GM23338 (cell line): ENCODE data around the gene STX1A. TPM values are rescaled to one million over a fixed set of nuclear protein-coding genes. Genes with fewer than 3 reads are reported as not detected.

Experiments
- ATAC-seq: fragments of 200-7000 bp; cut with Tn5 transposase; 3 replicates; pipeline ENCODE4 v1.9.1; 2020
- DNase-seq: peaks from one replicate; pipeline ENCODE4 v3.0.0-alpha.2; 2015; ENCODE audit warnings: low spot score
- H2AFZ ChIP-seq: fragments of 200-600 bp; sonication (generic); 2 replicates; pipeline ENCODE4 v1.8.0; 2016; ENCODE audit warnings: antibody characterized with exemption, mild to moderate bottlenecking, moderate library complexity
- H3F3A ChIP-seq: fragments of 200-600 bp; sonication (generic); replicated peaks from 2 replicates; pipeline ENCODE4 v1.8.0; 2017; ENCODE audit warnings: antibody characterized with exemption, mixed run types, low read depth
- H3K27ac ChIP-seq: fragments of 200-600 bp; sonication (generic); 2 replicates; pipeline ENCODE4 v1.6.1; 2016; ENCODE audit warnings: low read depth
- H3K27me3 ChIP-seq: fragments of 200-600 bp; sonication (generic); 2 replicates; pipeline ENCODE4 v1.8.0; 2016; ENCODE audit warnings: mild to moderate bottlenecking, mixed run types, moderate library complexity; ENCODE audit not compliant: insufficient read depth
- H3K36me3 ChIP-seq: fragments of 200-600 bp; sonication (generic); 2 replicates; pipeline ENCODE4 v1.8.0; 2016; ENCODE audit warnings: mild to moderate bottlenecking; ENCODE audit not compliant: insufficient read depth
- H3K4me1 ChIP-seq: fragments of 200-600 bp; sonication (generic); 2 replicates; pipeline ENCODE4 v1.8.0; 2016; ENCODE audit warnings: mild to moderate bottlenecking, moderate library complexity; ENCODE audit not compliant: insufficient read depth
- H3K4me2 ChIP-seq: fragments of 200-600 bp; sonication (generic); 2 replicates; pipeline ENCODE4 v1.7.1; 2017; ENCODE audit warnings: mixed run types
- H3K4me3 ChIP-seq: fragments of 200-600 bp; sonication (generic); 2 replicates; pipeline ENCODE4 v1.6.1; 2016; ENCODE audit warnings: mixed run types
- H3K79me2 ChIP-seq: fragments of 200-600 bp; sonication (generic); replicated peaks from 2 replicates; pipeline ENCODE4 v1.8.0; 2017; ENCODE audit warnings: mild to moderate bottlenecking; ENCODE audit not compliant: insufficient read depth
- H3K9me2 ChIP-seq: fragments of 200-600 bp; sonication (generic); 2 replicates; pipeline ENCODE4 v1.8.0; 2017; ENCODE audit not compliant: insufficient read depth
- H4K20me1 ChIP-seq: fragments of 200-600 bp; sonication (generic); replicated peaks from 2 replicates; pipeline ENCODE4 v1.8.0; 2017; ENCODE audit warnings: mild to moderate bottlenecking; ENCODE audit not compliant: insufficient read depth
- H3K27ac Mint-ChIP-seq: 2 replicates; pipeline ENCODE4 v1.8.0; 2020; ENCODE audit warnings: inconsistent platforms, mild to moderate bottlenecking, moderate library complexity, mixed read lengths
- H3K27me3 Mint-ChIP-seq: 3 replicates; pipeline ENCODE4 v1.8.0; 2022; ENCODE audit warnings: low read depth, mild to moderate bottlenecking, moderate library complexity, mixed read lengths, inconsistent platforms; ENCODE audit not compliant: insufficient read depth, poor library complexity
- H3K36me3 Mint-ChIP-seq: 3 replicates; pipeline ENCODE4 v1.8.0; 2021; ENCODE audit warnings: low read depth, mild to moderate bottlenecking, inconsistent platforms, moderate library complexity, mixed read lengths
- H3K4me1 Mint-ChIP-seq: 3 replicates; pipeline ENCODE4 v1.8.0; 2020; ENCODE audit warnings: mild to moderate bottlenecking, inconsistent platforms, mixed read lengths
- H3K4me3 Mint-ChIP-seq: 3 replicates; pipeline ENCODE4 v1.8.0; 2021; ENCODE audit warnings: moderate library complexity, mild to moderate bottlenecking, inconsistent platforms, mixed read lengths
- H3K9me3 Mint-ChIP-seq: 3 replicates; pipeline ENCODE4 v1.8.0; 2020; ENCODE audit warnings: moderate library complexity, mild to moderate bottlenecking, inconsistent platforms, mixed read lengths
- CREB1 ChIP-seq: fragments of 250-450 bp; sonication (Bioruptor Pico); IDR thresholded peaks from 2 replicates; pipeline ENCODE4 v1.5.0; 2020; ENCODE audit warnings: low read depth, mild to moderate bottlenecking, moderate library complexity
- CTCF ChIP-seq, 2 experiments: fragments of 200-600 bp in 1 of 2; sonication (generic) in 1 of 2; conservative IDR thresholded peaks; 2 replicates each; pipeline versions ENCODE4 v1.5.1 to v1.6.1; 2016 to 2017; ENCODE audit warnings: antibody characterized with exemption in 2 of 2, low read depth in 2 of 2, mild to moderate bottlenecking in 2 of 2, moderate library complexity in 1 of 2
- ETS1 ChIP-seq: IDR thresholded peaks from 2 replicates; pipeline ENCODE4 v1.6.1; 2016; ENCODE audit warnings: antibody characterized with exemption
- EZH2 ChIP-seq: fragments of 200-600 bp; sonication (generic); IDR thresholded peaks from one replicate; pipeline ENCODE4 v1.8.0; 2017; ENCODE audit warnings: antibody characterized with exemption, mild to moderate bottlenecking, low read depth; ENCODE audit not compliant: unreplicated experiment
- EZH2phosphoT487 ChIP-seq: fragments of 200-600 bp; sonication (generic); IDR thresholded peaks from one replicate; pipeline ENCODE4 v1.8.1; 2018; ENCODE audit warnings: antibody characterized with exemption; ENCODE audit not compliant: unreplicated experiment
- JUNB ChIP-seq: IDR thresholded peaks from one replicate; pipeline ENCODE4 v1.6.1; 2016; ENCODE audit warnings: antibody characterized with exemption; ENCODE audit not compliant: unreplicated experiment
- NANOG ChIP-seq: IDR thresholded peaks from 2 replicates; pipeline ENCODE4 v1.6.1; 2016; ENCODE audit warnings: antibody characterized with exemption, borderline replicate concordance
- POLR2AphosphoS5 ChIP-seq: IDR thresholded peaks from 2 replicates; pipeline ENCODE4 v1.6.1; 2016; ENCODE audit warnings: antibody characterized with exemption, low read depth
- STAT1 ChIP-seq: IDR thresholded peaks from one replicate; pipeline ENCODE4 v1.6.1; 2016; ENCODE audit warnings: antibody characterized with exemption; ENCODE audit not compliant: unreplicated experiment
- ZNF114 ChIP-seq: fragments of 250-450 bp; sonication (Bioruptor Pico); IDR thresholded peaks from 2 replicates; pipeline ENCODE4 v1.5.0; 2020; ENCODE audit warnings: mild to moderate bottlenecking, moderate library complexity
- ZNF331 ChIP-seq: fragments of 250-450 bp; sonication (Bioruptor Pico); IDR thresholded peaks from 2 replicates; pipeline ENCODE4 v1.5.0; 2020; ENCODE audit warnings: low read depth, mild to moderate bottlenecking, moderate library complexity
- polyA plus RNA-seq: library from polyadenylated mRNA; unstranded; fragments of >200 nt; fragmentation: Nextera tagmentation; extraction: Ambion mirVana; gene quantifications from 2 replicates; pipeline ENCODE4 v1.2.1, GENCODE V29; 2016
- total RNA-seq: library from RNA; depleted of rRNA; stranded (reverse); fragments of >200 nt; shearing (Covaris generic); gene quantifications from 2 replicates; pipeline ENCODE4 v1.2.3, GENCODE V29; 2014
- TF ChIP-seq, protein P1 (sequence below): fragments of 250-450 bp; sonication (Bioruptor Pico); IDR thresholded peaks from 2 replicates; pipeline ENCODE4 v1.5.0; 2020; ENCODE audit warnings: mild to moderate bottlenecking, moderate library complexity
- TF ChIP-seq, protein P2 (sequence below): IDR thresholded peaks from one replicate; pipeline ENCODE4 v1.6.1; 2018; ENCODE audit warnings: antibody characterized with exemption; ENCODE audit not compliant: unreplicated experiment

The STX1A gene
- total and polyA plus RNA-seq, 2 experiments from 2014 or later = 9.1 to 19.8 TPM

DNA sequence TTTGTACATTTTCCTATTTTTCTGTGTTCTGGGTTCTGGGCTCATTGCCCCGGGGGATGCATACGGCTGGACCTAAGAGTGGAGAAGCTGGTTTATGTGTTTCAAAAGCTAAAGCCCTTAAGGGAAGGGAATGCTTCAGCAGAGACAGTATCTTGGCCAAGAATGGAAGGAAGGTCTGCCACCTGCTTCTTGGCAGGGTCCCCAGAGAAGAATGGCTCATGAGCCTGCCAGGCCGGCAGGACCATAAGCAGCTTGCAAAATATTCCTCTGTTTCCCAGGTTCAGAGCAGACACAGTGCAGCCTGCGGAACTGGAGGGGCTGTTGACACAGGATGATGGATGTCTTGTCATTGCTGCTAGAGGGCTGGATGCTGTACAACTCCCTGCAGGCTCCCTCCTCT is 26.9 kb upstream of the STX1A start:
- no peak overlapping the region for H3K27ac Mint-ChIP-seq
- peaks cover 29% of the 10 kb centered on the region for H3K4me1 Mint-ChIP-seq

More for the DNA sequence above, 26.9 kb upstream of the STX1A start:
- Mint-ChIP-seq H3K36me3 (peaks cover 2% of the 10 kb centered on the region; the same call in 2 of the 3 replicates), H3K9me3 (peaks cover 2% of the 10 kb centered on the region; the same call in 2 of the 3 replicates), H3K27me3 (peaks cover 19% of the 10 kb centered on the region), H3K4me3 (no peak overlapping the region)
- peaks cover 22% of the 10 kb centered on the region for H3K4me1 ChIP-seq
- no peaks in the 10 kb centered on the region for H3K9me2 ChIP-seq
- H4K20me1 ChIP-seq = no peaks in the 10 kb centered on the region
- H3K79me2 ChIP-seq = no peaks in the 10 kb centered on the region
- H3K27ac ChIP-seq = no peak overlapping the region
- DNase-seq = no peak
- no peak overlapping the region for H3K4me2 ChIP-seq
- H3K36me3 ChIP-seq = no peaks in the 10 kb centered on the region
- no peaks in the 10 kb centered on the region; the same call in 1 of the 2 replicates for H3F3A ChIP-seq
- no peak overlapping the region for H2AFZ ChIP-seq
- no peak for ATAC-seq
- no peak for TF ChIP-seq NANOG
- no peak for TF ChIP-seq JUNB
- no peak for TF ChIP-seq EZH2phosphoT487
- TF ChIP-seq, protein P1, sequence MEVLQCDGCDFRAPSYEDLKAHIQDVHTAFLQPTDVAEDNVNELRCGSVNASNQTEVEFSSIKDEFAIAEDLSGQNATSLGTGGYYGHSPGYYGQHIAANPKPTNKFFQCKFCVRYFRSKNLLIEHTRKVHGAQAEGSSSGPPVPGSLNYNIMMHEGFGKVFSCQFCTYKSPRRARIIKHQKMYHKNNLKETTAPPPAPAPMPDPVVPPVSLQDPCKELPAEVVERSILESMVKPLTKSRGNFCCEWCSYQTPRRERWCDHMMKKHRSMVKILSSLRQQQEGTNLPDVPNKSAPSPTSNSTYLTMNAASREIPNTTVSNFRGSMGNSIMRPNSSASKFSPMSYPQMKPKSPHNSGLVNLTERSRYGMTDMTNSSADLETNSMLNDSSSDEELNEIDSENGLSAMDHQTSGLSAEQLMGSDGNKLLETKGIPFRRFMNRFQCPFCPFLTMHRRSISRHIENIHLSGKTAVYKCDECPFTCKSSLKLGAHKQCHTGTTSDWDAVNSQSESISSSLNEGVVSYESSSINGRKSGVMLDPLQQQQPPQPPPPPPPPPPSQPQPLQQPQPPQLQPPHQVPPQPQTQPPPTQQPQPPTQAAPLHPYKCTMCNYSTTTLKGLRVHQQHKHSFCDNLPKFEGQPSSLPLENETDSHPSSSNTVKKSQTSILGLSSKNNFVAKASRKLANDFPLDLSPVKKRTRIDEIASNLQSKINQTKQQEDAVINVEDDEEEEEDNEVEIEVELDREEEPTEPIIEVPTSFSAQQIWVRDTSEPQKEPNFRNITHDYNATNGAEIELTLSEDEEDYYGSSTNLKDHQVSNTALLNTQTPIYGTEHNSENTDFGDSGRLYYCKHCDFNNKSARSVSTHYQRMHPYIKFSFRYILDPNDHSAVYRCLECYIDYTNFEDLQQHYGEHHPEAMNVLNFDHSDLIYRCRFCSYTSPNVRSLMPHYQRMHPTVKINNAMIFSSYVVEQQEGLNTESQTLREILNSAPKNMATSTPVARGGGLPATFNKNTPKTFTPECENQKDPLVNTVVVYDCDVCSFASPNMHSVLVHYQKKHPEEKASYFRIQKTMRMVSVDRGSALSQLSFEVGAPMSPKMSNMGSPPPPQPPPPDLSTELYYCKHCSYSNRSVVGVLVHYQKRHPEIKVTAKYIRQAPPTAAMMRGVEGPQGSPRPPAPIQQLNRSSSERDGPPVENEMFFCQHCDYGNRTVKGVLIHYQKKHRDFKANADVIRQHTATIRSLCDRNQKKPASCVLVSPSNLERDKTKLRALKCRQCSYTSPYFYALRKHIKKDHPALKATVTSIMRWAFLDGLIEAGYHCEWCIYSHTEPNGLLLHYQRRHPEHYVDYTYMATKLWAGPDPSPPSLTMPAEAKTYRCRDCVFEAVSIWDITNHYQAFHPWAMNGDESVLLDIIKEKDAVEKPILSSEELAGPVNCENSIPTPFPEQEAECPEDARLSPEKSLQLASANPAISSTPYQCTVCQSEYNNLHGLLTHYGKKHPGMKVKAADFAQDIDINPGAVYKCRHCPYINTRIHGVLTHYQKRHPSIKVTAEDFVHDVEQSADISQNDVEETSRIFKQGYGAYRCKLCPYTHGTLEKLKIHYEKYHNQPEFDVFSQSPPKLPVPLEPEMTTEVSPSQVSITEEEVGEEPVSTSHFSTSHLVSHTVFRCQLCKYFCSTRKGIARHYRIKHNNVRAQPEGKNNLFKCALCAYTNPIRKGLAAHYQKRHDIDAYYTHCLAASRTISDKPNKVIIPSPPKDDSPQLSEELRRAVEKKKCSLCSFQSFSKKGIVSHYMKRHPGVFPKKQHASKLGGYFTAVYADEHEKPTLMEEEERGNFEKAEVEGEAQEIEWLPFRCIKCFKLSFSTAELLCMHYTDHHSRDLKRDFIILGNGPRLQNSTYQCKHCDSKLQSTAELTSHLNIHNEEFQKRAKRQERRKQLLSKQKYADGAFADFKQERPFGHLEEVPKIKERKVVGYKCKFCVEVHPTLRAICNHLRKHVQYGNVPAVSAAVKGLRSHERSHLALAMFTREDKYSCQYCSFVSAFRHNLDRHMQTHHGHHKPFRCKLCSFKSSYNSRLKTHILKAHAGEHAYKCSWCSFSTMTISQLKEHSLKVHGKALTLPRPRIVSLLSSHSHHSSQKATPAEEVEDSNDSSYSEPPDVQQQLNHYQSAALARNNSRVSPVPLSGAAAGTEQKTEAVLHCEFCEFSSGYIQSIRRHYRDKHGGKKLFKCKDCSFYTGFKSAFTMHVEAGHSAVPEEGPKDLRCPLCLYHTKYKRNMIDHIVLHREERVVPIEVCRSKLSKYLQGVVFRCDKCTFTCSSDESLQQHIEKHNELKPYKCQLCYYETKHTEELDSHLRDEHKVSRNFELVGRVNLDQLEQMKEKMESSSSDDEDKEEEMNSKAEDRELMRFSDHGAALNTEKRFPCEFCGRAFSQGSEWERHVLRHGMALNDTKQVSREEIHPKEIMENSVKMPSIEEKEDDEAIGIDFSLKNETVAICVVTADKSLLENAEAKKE (CRISPR knock-in tag) = no peak
- TF ChIP-seq STAT1 = no peak
- no peak for TF ChIP-seq CTCF (conservative IDR thresholded peaks at IDR 0.05; ENCODE audit: low read depth in 2 of 2)
- no peak for TF ChIP-seq EZH2
- no peak for TF ChIP-seq ZNF331
- TF ChIP-seq CREB1 = no peak
- TF ChIP-seq ZNF114 (CRISPR knock-in tag) = no peak
- no peak for TF ChIP-seq POLR2AphosphoS5
- TF ChIP-seq, protein P2, sequence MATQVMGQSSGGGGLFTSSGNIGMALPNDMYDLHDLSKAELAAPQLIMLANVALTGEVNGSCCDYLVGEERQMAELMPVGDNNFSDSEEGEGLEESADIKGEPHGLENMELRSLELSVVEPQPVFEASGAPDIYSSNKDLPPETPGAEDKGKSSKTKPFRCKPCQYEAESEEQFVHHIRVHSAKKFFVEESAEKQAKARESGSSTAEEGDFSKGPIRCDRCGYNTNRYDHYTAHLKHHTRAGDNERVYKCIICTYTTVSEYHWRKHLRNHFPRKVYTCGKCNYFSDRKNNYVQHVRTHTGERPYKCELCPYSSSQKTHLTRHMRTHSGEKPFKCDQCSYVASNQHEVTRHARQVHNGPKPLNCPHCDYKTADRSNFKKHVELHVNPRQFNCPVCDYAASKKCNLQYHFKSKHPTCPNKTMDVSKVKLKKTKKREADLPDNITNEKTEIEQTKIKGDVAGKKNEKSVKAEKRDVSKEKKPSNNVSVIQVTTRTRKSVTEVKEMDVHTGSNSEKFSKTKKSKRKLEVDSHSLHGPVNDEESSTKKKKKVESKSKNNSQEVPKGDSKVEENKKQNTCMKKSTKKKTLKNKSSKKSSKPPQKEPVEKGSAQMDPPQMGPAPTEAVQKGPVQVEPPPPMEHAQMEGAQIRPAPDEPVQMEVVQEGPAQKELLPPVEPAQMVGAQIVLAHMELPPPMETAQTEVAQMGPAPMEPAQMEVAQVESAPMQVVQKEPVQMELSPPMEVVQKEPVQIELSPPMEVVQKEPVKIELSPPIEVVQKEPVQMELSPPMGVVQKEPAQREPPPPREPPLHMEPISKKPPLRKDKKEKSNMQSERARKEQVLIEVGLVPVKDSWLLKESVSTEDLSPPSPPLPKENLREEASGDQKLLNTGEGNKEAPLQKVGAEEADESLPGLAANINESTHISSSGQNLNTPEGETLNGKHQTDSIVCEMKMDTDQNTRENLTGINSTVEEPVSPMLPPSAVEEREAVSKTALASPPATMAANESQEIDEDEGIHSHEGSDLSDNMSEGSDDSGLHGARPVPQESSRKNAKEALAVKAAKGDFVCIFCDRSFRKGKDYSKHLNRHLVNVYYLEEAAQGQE = no peak
- TF ChIP-seq ETS1 = no peak
- H3K4me3 ChIP-seq = no peak overlapping the region
- H3K27me3 ChIP-seq = peaks cover 14% of the 10 kb centered on the region; the same call in 1 of the 2 replicates
